ENCODE measurements around the gene UGT1A10.

DNA sequence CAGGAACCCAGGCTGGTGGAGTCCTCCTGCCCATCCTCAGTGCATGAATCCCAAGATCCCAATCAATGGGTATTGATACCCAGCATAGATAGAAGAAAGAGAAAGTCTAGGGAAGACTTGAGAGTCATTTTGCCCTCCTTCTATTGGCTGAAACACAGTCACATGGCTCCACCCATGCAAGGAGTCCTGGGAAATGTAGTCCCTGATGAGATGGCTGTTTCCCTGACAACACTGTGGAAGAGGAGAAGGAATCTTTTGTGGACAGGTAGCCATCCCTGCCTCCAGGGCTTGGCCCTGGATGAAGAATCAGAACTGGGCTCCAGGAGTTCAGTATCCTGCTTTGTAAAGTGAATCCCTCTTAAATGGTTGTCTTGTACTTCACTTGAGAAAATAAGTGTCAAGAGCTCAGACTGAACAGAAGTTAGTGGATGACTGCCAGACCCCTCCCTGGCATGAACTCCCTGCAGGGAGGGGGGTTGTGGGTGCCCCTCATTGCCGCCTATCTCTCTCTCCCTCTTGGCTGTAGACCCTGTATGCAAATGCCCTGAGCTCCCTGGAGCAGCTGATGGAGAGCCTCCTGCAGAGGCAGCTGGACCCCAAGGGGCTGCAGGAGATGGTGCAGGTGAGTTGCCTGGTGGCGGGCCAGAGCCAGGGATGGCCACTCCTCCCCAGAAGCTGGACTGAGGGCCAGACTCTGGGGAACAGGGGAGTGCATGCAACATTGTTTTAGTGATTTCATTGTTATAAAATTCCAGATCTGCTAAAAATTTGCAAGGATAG, 178.0 kb downstream of the UGT1A10 start:
- no peak for TF ChIP-seq SMC3 (conservative IDR thresholded peaks at IDR 0.05; ENCODE audit: poor library complexity)
- no peak for TF ChIP-seq RAD21 (conservative IDR thresholded peaks at IDR 0.05)
- TF ChIP-seq, protein P1, sequence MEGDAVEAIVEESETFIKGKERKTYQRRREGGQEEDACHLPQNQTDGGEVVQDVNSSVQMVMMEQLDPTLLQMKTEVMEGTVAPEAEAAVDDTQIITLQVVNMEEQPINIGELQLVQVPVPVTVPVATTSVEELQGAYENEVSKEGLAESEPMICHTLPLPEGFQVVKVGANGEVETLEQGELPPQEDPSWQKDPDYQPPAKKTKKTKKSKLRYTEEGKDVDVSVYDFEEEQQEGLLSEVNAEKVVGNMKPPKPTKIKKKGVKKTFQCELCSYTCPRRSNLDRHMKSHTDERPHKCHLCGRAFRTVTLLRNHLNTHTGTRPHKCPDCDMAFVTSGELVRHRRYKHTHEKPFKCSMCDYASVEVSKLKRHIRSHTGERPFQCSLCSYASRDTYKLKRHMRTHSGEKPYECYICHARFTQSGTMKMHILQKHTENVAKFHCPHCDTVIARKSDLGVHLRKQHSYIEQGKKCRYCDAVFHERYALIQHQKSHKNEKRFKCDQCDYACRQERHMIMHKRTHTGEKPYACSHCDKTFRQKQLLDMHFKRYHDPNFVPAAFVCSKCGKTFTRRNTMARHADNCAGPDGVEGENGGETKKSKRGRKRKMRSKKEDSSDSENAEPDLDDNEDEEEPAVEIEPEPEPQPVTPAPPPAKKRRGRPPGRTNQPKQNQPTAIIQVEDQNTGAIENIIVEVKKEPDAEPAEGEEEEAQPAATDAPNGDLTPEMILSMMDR (IDR thresholded peaks at IDR 0.05; ENCODE audit: poor library complexity, severe bottlenecking) = no peak
- TF ChIP-seq POLR2AphosphoS5 (IDR thresholded peaks at IDR 0.05) = no peak
- TF ChIP-seq TAF1 (IDR thresholded peaks at IDR 0.05; ENCODE audit: low read depth) = no peak
- TF ChIP-seq EZH2 (IDR thresholded peaks at IDR 0.05; ENCODE audit: borderline replicate concordance, insufficient read depth, low read length, poor library complexity, severe bottlenecking) = no peak
- TF ChIP-seq, protein P2, sequence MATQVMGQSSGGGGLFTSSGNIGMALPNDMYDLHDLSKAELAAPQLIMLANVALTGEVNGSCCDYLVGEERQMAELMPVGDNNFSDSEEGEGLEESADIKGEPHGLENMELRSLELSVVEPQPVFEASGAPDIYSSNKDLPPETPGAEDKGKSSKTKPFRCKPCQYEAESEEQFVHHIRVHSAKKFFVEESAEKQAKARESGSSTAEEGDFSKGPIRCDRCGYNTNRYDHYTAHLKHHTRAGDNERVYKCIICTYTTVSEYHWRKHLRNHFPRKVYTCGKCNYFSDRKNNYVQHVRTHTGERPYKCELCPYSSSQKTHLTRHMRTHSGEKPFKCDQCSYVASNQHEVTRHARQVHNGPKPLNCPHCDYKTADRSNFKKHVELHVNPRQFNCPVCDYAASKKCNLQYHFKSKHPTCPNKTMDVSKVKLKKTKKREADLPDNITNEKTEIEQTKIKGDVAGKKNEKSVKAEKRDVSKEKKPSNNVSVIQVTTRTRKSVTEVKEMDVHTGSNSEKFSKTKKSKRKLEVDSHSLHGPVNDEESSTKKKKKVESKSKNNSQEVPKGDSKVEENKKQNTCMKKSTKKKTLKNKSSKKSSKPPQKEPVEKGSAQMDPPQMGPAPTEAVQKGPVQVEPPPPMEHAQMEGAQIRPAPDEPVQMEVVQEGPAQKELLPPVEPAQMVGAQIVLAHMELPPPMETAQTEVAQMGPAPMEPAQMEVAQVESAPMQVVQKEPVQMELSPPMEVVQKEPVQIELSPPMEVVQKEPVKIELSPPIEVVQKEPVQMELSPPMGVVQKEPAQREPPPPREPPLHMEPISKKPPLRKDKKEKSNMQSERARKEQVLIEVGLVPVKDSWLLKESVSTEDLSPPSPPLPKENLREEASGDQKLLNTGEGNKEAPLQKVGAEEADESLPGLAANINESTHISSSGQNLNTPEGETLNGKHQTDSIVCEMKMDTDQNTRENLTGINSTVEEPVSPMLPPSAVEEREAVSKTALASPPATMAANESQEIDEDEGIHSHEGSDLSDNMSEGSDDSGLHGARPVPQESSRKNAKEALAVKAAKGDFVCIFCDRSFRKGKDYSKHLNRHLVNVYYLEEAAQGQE (IDR thresholded peaks at IDR 0.05; ENCODE audit: borderline replicate concordance) = no peak
- no peak for TF ChIP-seq EP300 (conservative IDR thresholded peaks at IDR 0.05; ENCODE audit: poor library complexity, severe bottlenecking)
- TF ChIP-seq MXI1 (conservative IDR thresholded peaks at IDR 0.05; ENCODE audit: poor library complexity, severe bottlenecking) = no peak

Data from neural cell (in vitro differentiated cells).